H9 (cell line): ENCODE results near the gene DAAM1. TPM values are rescaled to one million over a fixed set of nuclear protein-coding genes. Genes with fewer than 3 reads are reported as not detected.

Experiments
- DNase-seq: peaks from one replicate; pipeline ENCODE4 v3.0.0-alpha.2; 2017
- H2AFZ ChIP-seq: one replicate; pipeline ENCODE4 v1.6.1; 2013; ENCODE audit warnings: mild to moderate bottlenecking, low read length, control low read depth, moderate library complexity
- H2AK5ac ChIP-seq: 2 replicates; pipeline ENCODE4 v1.6.1; 2013; ENCODE audit warnings: low read length, control low read depth, mixed read lengths; ENCODE audit not compliant: insufficient read length
- H2BK120ac ChIP-seq: one replicate; pipeline ENCODE4 v1.6.1; 2013; ENCODE audit warnings: low read depth, mild to moderate bottlenecking, low read length, control low read depth, inconsistent platforms; ENCODE audit not compliant: poor library complexity, severe bottlenecking
- H2BK12ac ChIP-seq: 2 replicates; pipeline ENCODE4 v1.6.1; 2013; ENCODE audit warnings: low read length, control low read depth, mixed read lengths, low read depth; ENCODE audit not compliant: insufficient read length
- H2BK15ac ChIP-seq: 2 replicates; pipeline ENCODE4 v1.6.1; 2013; ENCODE audit warnings: low read depth, low read length, control low read depth
- H2BK20ac ChIP-seq: one replicate; pipeline ENCODE4 v1.6.1; 2013; ENCODE audit warnings: low read depth, mild to moderate bottlenecking, low read length, control low read depth, inconsistent platforms; ENCODE audit not compliant: poor library complexity, severe bottlenecking
- H2BK5ac ChIP-seq: 2 replicates; pipeline ENCODE4 v1.6.1; 2013; ENCODE audit warnings: low read length, control low read depth, mixed read lengths; ENCODE audit not compliant: insufficient read length
- H3K14ac ChIP-seq: 2 replicates; pipeline ENCODE4 v1.6.1; 2013; ENCODE audit warnings: low read length, control low read depth; ENCODE audit not compliant: insufficient read depth
- H3K18ac ChIP-seq: 2 replicates; pipeline ENCODE4 v1.6.1; 2013; ENCODE audit warnings: low read depth, mild to moderate bottlenecking, mixed read lengths, low read length, control low read depth; ENCODE audit not compliant: insufficient read length
- H3K23ac ChIP-seq: 2 replicates; pipeline ENCODE4 v1.6.1; 2013; ENCODE audit warnings: low read length, control low read depth, mixed read lengths, low read depth; ENCODE audit not compliant: insufficient read length
- H3K23me2 ChIP-seq: 2 replicates; pipeline ENCODE4 v1.6.1; 2013; ENCODE audit warnings: low read depth, mild to moderate bottlenecking, mixed read lengths, low read length, control low read depth; ENCODE audit not compliant: insufficient read length, poor library complexity, severe bottlenecking
- H3K27ac ChIP-seq: 2 replicates; pipeline ENCODE4 v1.5.1; 2013; ENCODE audit warnings: low read length, control low read depth, mixed read lengths, low read depth; ENCODE audit not compliant: insufficient read length
- H3K27me3 ChIP-seq: 2 replicates; pipeline ENCODE4 v1.6.1; 2013; ENCODE audit warnings: low read length, control low read depth, inconsistent platforms; ENCODE audit not compliant: insufficient read depth
- H3K4ac ChIP-seq: 2 replicates; pipeline ENCODE4 v1.6.1; 2013; ENCODE audit warnings: low read depth, mild to moderate bottlenecking, control low read depth, inconsistent platforms, low read length, moderate library complexity
- H3K4me1 ChIP-seq: 2 replicates; pipeline ENCODE4 v1.6.1; 2013; ENCODE audit warnings: low read length, control low read depth, inconsistent platforms; ENCODE audit not compliant: insufficient read depth
- H3K4me2 ChIP-seq: 2 replicates; pipeline ENCODE4 v1.6.1; 2013; ENCODE audit warnings: low read length, control low read depth, mixed read lengths; ENCODE audit not compliant: insufficient read length, insufficient read depth
- H3K56ac ChIP-seq: 2 replicates; pipeline ENCODE4 v1.6.1; 2013; ENCODE audit warnings: low read depth, mild to moderate bottlenecking, mixed read lengths, low read length, control low read depth; ENCODE audit not compliant: insufficient read length
- H3K79me1 ChIP-seq: 2 replicates; pipeline ENCODE4 v1.6.1; 2013; ENCODE audit warnings: low read depth, mild to moderate bottlenecking, moderate library complexity, low read length, control low read depth, inconsistent platforms; ENCODE audit not compliant: insufficient read depth, poor library complexity, severe bottlenecking
- H3K79me2 ChIP-seq: 2 replicates; pipeline ENCODE4 v1.6.1; 2013; ENCODE audit warnings: low read length, control low read depth, inconsistent platforms; ENCODE audit not compliant: insufficient read depth
- H3K9ac ChIP-seq: 2 replicates; pipeline ENCODE4 v1.6.1; 2013; ENCODE audit warnings: low read length, control low read depth, mixed read lengths; ENCODE audit not compliant: insufficient read length; ENCODE audit errors: extremely low read depth
- H3K9me3 ChIP-seq: one replicate; pipeline ENCODE4 v1.6.1; 2013; ENCODE audit warnings: low read depth, low read length, inconsistent platforms; ENCODE audit not compliant: control insufficient read depth
- H3T11ph ChIP-seq: one replicate; pipeline ENCODE4 v1.6.1; 2013; ENCODE audit warnings: mild to moderate bottlenecking, low read length, control low read depth, inconsistent platforms
- H4K20me1 ChIP-seq: one replicate; pipeline ENCODE4 v1.6.1; 2013; ENCODE audit not compliant: control insufficient read depth, insufficient read length, insufficient read depth
- H4K5ac ChIP-seq: 2 replicates; pipeline ENCODE4 v1.6.1; 2013; ENCODE audit warnings: low read depth, mild to moderate bottlenecking, mixed read lengths, low read length, control low read depth; ENCODE audit not compliant: insufficient read length
- H4K8ac ChIP-seq: replicated peaks from 2 replicates; pipeline ENCODE4 v1.6.1; 2013; ENCODE audit warnings: low read length, control low read depth, mixed read lengths, low read depth; ENCODE audit not compliant: insufficient read length
- H4K91ac ChIP-seq: 2 replicates; pipeline ENCODE4 v1.6.1; 2013; ENCODE audit warnings: low read depth, mild to moderate bottlenecking, moderate library complexity, mixed read lengths, low read length, control low read depth; ENCODE audit not compliant: insufficient read length
- H3K27ac Mint-ChIP-seq, 3 experiments: 2 replicates in 2 of 3; 3 replicates in 1 of 3; pipeline ENCODE4 v1.8.0; 2020 to 2021; ENCODE audit warnings: mixed read lengths in 3 of 3, mild to moderate bottlenecking in 1 of 3, moderate library complexity in 1 of 3
- H3K27me3 Mint-ChIP-seq: 2 replicates; pipeline ENCODE4 v1.8.0; 2021; ENCODE audit warnings: low read depth, mild to moderate bottlenecking, moderate library complexity, mixed read lengths
- H3K36me3 Mint-ChIP-seq, 3 experiments: 2 replicates in 2 of 3; 3 replicates in 1 of 3; pipeline ENCODE4 v1.8.0; 2020 to 2021; ENCODE audit warnings: low read depth in 3 of 3, mixed read lengths in 3 of 3; ENCODE audit not compliant: insufficient read depth in 1 of 3
- H3K4me1 Mint-ChIP-seq, 2 experiments: 2 replicates each; pipeline ENCODE4 v1.8.0; 2020; ENCODE audit warnings: mixed read lengths in 2 of 2
- H3K4me3 Mint-ChIP-seq, 2 experiments: 2 replicates in 1 of 2; 3 replicates in 1 of 2; pipeline ENCODE4 v1.8.0; 2020 to 2021; ENCODE audit warnings: mild to moderate bottlenecking in 2 of 2, mixed read lengths in 2 of 2, moderate library complexity in 1 of 2
- H3K9me3 Mint-ChIP-seq, 2 experiments: 2 replicates in 1 of 2; 3 replicates in 1 of 2; pipeline ENCODE4 v1.8.0; 2020; ENCODE audit warnings: mild to moderate bottlenecking in 2 of 2, mixed read lengths in 2 of 2, moderate library complexity in 1 of 2
- WGBS: extraction: QIAGEN DNeasy Blood & Tissue Kit; methylation state at CpG from one replicate; pipeline ENCODE4 v1.1.7; 2013; ENCODE audit warnings: missing lambda C conversion rate, low lambda C conversion rate, mixed read lengths; ENCODE audit not compliant: insufficient read length; ENCODE audit errors: extremely low coverage; 5-methylcytosine and 5-hydroxymethylcytosine counted together
- total RNA-seq: library from RNA; stranded (reverse); gene quantifications from 2 replicates; pipeline ENCODE4 v1.2.1, GENCODE V29; 2021
- TF ChIP-seq, protein P1 (sequence below): fragments of 200-600 bp; sonication (generic); conservative IDR thresholded peaks from 3 replicates; pipeline ENCODE4 v1.8.0; 2021; ENCODE audit warnings: antibody characterized with exemption, mild to moderate bottlenecking

The DAAM1 gene
- total RNA-seq, 1 experiment from 2014 or later: 19.5 TPM

DNA sequence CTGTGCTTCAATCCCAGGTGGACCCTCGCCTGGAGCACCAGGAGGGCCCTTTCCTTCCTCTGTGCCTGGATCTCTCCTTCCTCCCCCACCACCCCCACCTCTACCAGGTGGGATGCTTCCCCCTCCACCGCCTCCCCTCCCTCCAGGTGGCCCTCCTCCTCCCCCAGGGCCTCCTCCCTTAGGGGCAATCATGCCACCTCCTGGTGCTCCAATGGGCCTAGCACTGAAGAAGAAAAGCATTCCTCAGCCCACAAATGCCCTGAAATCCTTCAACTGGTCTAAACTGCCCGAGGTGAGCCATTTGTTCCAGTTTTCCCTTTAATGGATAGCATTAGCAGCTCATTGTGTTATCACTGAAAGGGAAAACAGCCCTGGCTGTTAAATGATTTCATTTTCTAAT, 142.8 kb downstream of the DAAM1 start:
- Histone ChIP-seq H4K20me1 (no peaks in the 10 kb centered on the region), H2BK5ac (no peak overlapping the region), H3K4ac (no peak overlapping the region), H4K91ac (no peak overlapping the region), H4K5ac (no peak overlapping the region), H3K23me2 (no peaks in the 10 kb centered on the region), H3K23ac (no peak overlapping the region), H3K79me1 (no peaks in the 10 kb centered on the region), H3K56ac (no peak overlapping the region), H3K9ac (no peak overlapping the region), H3T11ph (no peak overlapping the region), H2AK5ac (no peak overlapping the region), H2AFZ (no peak overlapping the region), H2BK20ac (no peak overlapping the region), H2BK120ac (no peak overlapping the region), H3K27me3 (no peaks in the 10 kb centered on the region), H3K9me3 (no peaks in the 10 kb centered on the region), H3K4me2 (no peak overlapping the region), H4K8ac (no peak overlapping the region), H3K18ac (no peak overlapping the region), H3K14ac (no peak overlapping the region), H3K4me1 (peaks cover 6% of the 10 kb centered on the region; the same call in 1 of the 2 replicates), H3K27ac (no peak overlapping the region), H2BK12ac (no peak overlapping the region), H3K79me2 (no peaks in the 10 kb centered on the region), H2BK15ac (no peak overlapping the region)
- peak; percentile 66 for DNase-seq
- TF ChIP-seq, protein P1, sequence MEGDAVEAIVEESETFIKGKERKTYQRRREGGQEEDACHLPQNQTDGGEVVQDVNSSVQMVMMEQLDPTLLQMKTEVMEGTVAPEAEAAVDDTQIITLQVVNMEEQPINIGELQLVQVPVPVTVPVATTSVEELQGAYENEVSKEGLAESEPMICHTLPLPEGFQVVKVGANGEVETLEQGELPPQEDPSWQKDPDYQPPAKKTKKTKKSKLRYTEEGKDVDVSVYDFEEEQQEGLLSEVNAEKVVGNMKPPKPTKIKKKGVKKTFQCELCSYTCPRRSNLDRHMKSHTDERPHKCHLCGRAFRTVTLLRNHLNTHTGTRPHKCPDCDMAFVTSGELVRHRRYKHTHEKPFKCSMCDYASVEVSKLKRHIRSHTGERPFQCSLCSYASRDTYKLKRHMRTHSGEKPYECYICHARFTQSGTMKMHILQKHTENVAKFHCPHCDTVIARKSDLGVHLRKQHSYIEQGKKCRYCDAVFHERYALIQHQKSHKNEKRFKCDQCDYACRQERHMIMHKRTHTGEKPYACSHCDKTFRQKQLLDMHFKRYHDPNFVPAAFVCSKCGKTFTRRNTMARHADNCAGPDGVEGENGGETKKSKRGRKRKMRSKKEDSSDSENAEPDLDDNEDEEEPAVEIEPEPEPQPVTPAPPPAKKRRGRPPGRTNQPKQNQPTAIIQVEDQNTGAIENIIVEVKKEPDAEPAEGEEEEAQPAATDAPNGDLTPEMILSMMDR: no peak
- Mint-ChIP-seq H3K4me3 (no peak overlapping the region), H3K36me3 (peaks cover 5 to 9% (median 6%) of the 10 kb centered on the region in 3 experiments; a peak in 5 of 7 replicates), H3K27ac (peak overlapping the region in 2 of 3 experiments; percentile 50 to 90; a peak in 3 of 7 replicates), H3K9me3 (no peaks in the 10 kb centered on the region), H3K4me1 (peaks cover 49 to 55% of the 10 kb centered on the region in 2 experiments), H3K27me3 (no peaks in the 10 kb centered on the region)
- no CpG with 5 or more reads among the region's 3 CpGs for WGBS
